ENCODE results near the gene RALGPS1.

- no peak for TF ChIP-seq CTCF (IDR thresholded peaks at IDR 0.05)
- no peak for TF ChIP-seq POLR2A (IDR thresholded peaks at IDR 0.05)
Observed at GRCh38 chr9:126945682-126946081, 31.1 kb downstream of the RALGPS1 start.
